GM19324 (cell line): ENCODE measurements around the gene TRIM54.

Experiments used
- ATAC-seq: cut with Tn5 transposase; IDR thresholded peaks from one replicate; pipeline ENCODE4 v1.9.1; 2021; ENCODE audit warnings: mild to moderate bottlenecking, moderate library complexity; ENCODE audit not compliant: unreplicated experiment, low FRiP score

The TRIM54 gene, protein sequence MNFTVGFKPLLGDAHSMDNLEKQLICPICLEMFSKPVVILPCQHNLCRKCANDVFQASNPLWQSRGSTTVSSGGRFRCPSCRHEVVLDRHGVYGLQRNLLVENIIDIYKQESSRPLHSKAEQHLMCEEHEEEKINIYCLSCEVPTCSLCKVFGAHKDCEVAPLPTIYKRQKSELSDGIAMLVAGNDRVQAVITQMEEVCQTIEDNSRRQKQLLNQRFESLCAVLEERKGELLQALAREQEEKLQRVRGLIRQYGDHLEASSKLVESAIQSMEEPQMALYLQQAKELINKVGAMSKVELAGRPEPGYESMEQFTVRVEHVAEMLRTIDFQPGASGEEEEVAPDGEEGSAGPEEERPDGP

DNA sequence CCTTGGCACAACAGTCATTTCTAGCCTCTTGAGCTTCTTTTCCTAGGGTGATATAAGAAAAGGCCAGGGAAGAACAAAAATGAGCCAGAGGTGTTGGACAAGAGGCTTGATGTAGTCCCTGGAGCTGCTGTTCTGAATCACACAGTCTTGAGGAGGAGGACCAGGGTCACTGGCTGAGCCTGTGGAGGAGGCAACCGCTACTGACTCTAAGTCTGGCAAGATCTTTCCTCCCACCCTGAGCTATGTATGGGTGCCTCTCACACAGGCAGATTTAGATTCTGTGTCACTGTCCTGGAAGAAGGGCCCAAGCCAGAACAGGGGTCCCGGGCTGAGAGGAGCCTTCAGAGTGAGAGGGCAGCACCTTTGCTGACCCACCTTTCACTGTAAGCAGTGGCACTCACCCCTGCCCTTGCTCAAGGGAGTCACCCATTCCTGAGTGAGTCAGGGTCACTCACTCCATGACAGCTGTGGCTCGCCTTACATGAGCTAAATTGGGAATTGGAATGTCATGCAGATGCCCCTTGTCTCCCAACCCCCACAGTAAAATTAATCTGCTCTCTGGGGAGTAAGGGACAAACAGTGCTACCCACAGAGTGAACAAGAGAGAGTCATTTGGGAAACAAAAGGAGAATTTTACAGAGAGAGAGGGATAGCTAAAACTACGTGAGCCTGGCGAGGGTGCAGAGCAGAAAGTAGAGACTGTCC is at the start of gene TRIM54:
TRIM54 (plus strand) TSS at position 575 of the 705 bp plus-strand sequence. CDS start 303 bp downstream, outside the sequence.
- ATAC-seq: no peak

DNA sequence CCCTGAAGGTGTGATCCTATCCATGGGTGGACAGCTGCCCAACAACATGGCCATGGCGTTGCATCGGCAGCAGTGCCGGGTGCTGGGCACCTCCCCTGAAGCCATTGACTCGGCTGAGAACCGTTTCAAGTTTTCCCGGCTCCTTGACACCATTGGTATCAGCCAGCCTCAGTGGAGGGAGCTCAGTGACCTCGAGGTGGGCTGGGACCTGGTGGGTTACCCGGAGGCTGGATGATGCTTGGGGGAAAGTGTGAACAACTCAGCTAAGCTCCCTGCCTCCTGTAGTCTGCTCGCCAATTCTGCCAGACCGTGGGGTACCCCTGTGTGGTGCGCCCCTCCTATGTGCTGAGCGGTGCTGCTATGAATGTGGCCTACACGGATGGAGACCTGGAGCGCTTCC is 48.9 kb upstream of the TRIM54 start:
- ATAC-seq: no peak

DNA sequence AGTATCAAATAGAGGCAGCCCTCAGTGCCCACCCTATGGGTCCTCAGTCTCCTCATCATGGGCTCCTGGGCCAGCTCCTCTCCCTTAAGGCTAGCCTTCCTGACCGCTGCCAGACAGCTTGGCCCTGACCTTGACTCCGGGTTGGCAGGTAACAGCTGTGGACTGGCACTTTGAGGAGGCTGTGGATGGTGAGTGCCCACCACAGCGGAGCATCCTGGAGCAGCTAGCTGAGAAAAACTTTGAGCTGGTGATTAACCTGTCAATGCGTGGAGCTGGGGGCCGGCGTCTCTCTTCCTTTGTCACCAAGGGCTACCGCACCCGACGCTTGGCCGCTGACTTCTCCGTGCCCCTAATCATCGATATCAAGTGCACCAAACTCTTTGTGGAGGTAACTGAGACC is 46.1 kb upstream of the TRIM54 start:
- ATAC-seq: no peak

DNA sequence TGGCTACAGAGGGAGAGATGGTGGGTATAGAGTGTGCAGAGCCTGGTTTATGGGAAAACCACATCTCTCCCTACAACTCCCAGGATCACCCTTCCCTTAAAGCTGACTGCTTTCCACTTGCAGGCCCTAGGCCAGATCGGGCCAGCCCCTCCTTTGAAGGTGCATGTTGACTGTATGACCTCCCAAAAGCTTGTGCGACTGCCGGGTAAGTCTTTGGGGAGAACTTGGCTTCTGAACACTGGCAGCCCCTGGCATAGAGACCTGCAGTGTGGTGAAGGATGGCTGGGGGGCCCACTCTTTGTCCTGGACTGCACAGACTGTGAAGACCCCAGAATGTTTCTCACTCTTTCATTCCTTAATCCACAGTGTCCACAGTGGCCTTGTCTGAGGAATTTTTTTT is 45.6 kb upstream of the TRIM54 start:
- no peak for ATAC-seq

DNA sequence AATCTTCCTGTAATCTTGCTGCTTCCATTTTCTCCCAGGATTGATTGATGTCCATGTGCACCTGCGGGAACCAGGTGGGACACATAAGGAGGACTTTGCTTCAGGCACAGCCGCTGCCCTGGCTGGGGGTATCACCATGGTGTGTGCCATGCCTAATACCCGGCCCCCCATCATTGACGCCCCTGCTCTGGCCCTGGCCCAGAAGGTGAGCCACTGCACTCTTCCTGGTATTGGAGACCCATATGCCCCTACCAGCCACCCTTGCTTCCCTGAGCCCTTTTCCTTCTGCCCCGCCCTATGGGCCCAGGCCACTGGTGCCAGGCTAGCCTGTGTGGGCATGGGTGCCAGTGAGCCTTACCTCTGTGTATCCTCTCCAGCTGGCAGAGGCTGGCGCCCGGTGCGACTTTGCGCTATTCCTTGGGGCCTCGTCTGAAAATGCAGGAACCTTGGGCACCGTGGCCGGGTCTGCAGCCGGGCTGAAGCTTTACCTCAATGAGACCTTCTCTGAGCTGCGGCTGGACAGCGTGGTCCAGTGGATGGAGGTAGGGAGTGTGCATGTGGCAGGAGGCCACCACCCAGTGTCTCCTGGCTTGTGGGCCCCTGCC is 44.8 kb upstream of the TRIM54 start:
- ATAC-seq: no peak

DNA sequence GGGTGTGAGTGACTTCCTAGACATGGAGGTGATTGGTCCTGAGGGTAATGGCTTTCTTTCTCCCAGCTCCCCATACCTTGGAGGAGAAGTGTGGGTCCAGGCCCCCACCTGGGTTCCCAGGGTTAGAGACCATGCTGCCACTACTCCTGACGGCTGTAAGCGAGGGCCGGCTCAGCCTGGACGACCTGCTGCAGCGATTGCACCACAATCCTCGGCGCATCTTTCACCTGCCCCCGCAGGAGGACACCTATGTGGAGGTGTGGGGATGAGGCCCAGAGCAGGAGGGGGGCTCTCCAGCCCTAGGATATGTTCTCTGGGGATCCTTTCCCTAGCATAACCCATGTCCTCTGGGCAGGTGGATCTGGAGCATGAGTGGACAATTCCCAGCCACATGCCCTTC is 43.3 kb upstream of the TRIM54 start:
- ATAC-seq: no peak

DNA sequence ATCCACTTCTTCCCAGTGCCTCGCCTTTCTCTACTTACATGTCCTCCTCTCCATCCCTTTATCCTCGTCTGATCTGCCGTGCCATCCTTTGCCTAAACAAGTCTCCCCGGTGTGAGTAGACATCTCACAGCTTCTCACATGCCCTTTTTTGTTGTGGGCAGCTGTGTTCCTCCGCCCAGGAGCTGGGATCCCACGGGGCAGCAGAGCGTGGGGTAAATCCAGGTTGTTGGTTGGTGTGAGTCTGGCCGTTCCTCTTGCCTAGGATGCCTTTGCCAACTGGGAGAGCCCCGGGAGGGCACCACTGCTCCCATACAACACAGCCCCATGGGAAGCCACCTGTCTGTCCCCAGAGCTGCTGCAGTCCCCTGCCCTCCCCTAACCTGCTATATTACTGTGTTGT is 41.8 kb upstream of the TRIM54 start:
- ATAC-seq: no peak

DNA sequence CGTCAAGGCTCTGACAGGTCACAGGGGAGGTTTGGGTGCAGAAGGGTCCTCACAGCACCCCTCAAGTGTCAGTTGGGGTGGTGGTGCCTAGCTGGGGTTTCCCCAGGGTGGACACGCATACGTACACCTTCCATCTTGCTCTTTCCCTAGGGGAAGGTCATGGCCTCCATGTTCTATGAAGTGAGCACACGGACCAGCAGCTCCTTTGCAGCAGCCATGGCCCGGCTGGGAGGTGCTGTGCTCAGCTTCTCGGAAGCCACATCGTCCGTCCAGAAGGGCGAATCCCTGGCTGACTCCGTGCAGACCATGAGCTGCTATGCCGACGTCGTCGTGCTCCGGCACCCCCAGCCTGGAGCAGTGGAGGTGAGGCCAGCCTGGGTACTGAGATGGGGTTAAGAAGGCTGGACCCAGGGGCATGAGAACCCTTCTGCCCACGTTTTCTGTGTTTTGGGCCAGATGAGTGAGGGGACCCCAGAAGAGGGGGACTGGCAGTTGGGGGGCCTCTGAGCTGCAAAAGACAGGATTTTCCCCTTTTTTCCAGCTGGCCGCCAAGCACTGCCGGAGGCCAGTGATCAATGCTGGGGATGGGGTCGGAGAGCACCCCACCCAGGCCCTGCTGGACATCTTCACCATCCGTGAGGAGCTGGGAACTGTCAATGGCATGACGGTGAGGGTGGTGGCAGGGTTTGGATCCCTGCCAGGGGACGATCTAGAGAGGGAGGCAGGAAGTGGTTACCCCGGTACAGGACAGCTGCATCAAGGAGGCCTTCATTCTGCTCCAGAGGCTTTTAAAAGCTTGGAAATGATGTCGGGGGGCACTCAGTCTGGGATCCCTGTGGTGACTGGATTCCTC is 40.2 kb upstream of the TRIM54 start:
- ATAC-seq: no peak

DNA sequence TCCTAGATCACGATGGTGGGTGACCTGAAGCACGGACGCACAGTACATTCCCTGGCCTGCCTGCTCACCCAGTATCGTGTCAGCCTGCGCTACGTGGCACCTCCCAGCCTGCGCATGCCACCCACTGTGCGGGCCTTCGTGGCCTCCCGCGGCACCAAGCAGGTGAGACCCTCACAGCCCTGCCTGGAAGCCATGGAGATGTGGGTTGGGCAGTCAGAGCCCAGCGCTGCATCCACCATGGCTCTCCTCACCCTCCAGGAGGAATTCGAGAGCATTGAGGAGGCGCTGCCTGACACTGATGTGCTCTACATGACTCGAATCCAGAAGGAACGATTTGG is 39.6 kb upstream of the TRIM54 start:
- ATAC-seq: no peak

DNA sequence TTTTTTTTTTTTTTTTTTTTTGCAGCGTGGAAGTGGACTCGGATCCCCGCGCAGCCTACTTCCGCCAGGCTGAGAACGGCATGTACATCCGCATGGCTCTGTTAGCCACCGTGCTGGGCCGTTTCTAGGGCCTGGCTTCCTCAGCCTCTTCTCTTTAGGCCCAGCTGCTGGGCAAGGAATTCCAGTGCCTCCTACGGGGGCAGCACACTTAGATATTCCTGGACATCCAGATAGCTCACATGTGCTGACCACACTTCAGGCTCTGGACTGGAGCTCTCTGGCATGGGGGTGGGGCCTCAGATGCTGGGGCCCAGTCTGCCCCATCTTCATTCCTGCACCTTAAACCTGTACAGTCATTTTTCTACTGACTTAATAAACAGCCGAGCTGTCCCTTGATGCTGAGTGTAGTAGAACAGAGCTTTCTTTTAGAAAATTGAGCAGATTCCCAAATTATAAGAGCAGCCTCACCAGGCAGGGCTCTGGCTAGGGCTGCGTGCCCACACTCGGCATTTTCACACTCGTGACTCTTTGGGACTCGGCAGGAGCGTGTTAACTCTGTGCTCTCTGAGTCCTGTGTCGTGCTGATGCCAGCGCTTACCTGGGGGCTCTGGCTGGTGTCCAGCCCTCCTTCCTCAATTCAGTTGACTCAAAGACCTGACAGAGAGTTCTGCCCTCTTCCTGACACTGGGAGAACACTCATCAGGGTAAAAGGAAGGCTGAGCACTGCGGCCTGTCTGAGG is 38.7 kb upstream of the TRIM54 start:
- no peak for ATAC-seq

DNA sequence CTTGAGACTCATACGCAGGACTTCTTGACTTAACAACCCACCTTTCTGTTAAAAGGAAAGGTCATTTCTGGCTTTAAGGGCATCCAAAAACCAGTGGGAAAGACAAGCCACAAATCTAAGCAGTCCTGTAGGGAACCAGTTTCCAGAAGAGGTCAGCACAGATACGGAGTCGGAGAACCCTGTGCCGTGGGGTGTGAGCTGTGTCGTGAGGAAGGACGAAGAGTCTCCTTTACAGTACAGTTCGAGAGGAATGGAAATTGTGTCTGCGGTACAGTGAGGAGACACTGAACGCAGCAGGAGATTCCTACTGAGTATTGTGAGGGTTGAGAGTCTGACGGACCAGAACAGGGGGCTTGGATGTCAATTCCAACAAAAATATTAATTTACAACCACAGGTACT is 37.1 kb upstream of the TRIM54 start:
- no peak for ATAC-seq

DNA sequence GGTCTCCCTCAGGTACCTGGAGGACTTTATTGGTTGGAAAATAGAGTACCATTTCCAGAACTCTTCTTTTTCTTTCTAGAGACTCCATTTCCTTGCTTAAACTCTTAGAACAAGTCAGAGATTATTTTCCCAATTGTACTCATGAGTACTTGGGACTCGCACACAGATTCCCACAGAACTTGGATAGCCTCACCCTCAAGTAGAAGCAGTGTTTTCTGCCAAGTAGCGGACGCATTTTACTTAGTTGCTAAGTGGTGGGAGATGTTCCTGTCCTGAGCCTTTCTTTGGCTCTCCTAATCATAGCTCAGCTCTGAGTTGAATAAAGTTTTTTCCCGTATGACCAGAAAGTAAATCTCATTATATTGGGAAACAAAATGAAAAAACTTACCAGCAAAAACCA is 36.6 kb upstream of the TRIM54 start:
- no peak for ATAC-seq

DNA sequence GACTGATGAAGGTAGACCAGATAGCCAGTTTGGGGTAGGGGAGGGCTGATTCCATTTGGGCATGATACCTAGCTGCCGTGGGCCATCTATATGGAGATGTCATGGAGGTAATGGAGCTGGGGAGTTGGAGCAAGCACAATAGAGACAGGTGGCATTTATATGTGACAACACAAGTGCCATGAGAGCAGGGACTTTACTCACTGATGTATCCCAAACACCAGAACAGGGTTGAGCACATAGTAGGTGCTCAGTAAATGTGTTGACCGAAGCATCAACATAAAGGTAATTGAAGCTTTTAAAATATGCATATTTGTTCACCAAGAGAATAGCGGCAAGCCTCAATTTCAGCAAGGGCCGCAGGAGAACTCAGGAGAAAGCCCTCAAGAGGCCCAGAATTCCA is 34.3 kb upstream of the TRIM54 start:
- no peak for ATAC-seq

DNA sequence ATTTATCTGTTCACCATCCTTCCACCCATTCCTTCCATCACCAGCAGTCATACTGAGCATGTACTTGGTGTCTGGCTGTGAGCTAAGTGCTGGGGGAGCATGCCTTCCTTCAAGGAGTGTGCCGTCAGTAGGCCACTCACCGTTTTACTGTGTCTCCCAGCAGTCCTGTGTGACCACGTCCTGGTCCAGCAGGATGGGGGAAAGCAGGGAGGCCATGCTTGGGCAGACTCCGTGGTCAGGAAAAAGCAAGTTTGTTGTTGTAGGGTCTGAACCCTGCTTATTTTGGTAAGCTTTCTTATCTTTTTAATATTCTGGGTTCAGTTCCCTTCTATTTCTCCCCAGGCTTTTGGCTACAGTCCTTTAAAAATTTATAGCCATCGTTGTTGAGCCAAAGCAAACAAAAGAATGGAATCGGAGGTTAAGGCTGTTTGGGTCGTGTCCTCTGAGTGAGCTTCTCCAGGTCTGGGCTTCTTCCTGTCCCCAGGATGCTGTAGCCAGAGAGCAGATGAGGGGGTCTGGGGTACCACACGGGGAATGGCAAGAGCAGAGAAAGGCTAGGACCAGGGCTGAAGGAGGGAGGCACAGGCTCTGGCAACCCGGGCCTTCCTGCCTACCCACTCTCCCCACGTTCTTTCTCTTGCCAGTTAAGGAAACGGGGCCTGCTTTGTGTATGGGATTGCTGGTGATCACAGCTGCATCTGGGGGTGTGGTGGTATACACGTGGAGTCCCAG is 32.9 kb upstream of the TRIM54 start:
- ATAC-seq: no peak

DNA sequence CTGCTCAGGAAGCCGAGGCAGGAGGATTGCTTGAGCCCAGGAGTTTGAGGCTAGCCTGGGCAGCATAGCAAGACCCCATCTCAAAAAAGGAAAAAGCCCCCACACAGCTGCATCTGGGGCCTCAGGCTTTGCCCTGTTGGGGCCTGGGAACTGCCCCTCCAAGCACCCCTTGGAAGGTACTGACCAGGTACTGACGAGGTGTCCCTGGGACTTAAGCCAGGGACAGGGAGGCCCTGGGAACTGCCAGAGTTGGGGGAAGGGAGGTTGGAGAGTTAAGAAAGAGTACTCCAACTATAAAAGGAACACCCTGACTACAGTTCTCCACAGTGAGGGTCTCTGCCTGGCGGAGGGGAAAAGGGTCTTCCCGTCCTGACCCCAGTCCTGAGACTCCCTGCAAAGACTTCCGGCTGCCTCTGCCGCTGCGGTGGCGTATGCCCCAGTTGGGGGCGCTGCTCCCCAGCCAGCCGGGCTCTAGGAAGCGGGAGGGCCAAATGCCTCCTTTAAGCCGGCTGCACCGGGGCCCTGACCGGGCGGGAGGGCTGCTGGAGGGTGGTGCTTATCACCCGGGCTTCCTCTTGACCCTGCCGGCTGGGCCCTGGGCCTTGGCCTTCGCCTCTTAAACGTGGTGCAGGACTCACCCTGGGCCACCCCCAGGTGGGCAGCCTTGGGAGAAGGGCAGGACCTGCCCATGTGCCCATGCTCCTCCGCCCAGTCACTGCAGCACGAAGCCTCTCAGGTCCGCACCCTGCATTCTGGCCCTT is 32.2 kb upstream of the TRIM54 start:
- ATAC-seq: no peak

DNA sequence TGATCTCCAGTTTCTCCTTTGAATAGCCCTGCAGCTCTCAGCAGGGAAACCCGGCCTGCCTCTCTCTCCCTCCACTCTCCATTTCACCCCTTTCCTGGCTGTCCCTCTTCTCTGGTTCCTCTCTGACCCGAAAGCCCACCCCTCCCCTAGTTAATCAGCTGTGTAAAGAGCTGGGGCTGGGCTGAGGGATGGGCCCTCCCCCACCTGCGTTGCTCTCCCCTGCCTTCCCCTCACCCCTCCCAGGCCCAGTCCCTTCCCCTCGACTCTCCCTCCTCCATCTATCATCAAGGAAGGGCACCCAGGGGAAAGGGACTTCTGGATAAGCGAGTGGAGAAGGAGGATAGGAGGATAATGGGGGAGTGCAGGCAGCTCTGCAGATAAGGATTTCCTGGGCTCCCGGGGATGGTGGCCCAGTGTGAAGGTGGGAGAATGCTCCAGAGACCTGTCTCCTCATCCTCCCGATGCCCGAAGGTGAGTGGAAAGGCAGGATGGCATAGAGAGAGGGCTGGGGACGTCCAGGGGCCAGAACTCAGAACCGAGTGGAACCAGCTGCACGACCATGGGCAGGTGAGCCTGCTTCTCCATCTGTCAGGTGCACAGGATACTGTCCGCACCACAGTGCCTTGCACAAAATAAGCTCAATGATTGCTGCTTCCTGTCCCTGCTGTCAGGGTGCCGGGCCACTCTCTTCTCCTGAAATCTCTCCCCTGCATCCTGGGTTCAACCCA is 31.4 kb upstream of the TRIM54 start:
- no peak for ATAC-seq

DNA sequence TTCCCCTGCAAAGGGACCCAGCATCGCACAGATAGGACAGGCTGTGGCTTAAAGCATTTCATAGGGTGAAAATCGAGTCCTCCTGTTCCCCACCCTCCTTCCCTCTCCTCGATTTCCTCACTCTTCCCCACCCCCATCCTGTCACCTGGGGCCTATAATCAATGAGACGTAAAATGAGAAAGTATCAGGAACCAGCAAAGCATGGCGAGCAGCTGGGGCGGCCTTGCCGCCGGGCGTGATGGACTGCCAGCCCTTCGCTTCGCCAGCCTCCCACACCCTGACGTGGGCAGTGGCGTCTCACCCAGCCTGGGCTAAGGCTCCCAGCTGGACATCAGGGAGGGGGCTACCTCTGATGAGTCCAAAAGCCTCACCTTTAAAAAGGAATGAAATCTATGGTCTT is 30.5 kb upstream of the TRIM54 start:
- ATAC-seq: no peak

DNA sequence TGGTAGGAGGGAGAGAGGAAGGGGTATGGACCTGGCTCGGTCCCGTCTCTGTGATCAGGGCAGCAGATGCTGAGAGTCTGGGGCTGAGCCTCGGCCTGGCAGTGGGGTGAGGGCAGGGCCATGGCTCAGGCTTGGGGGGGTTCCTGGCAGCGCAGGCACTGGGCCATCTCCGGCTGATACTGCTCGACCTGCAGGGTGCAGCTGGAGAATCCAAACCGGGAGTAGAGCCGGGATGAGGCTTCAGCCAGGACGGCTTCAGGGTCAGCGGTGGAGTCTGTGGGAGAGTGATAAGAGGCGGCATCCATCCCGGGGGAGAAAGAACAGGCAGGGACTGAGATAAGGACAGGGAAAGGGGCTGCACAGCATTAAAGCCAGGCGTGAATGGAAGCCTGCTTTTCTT is 27.0 kb upstream of the TRIM54 start:
- ATAC-seq: no peak
